Thyroid gland (tissue), 4 donors: ENCODE measurements around the gene GPM6B.

Source experiments
- CTCF ChIP-seq, 6 experiments: fragments of 200-600 bp in 3 of 6; fragments of 450-650 bp in 3 of 6; sonication (generic) in 3 of 6; IDR thresholded peaks; one replicate each; pipeline ENCODE4 v1.5.1; 2016 to 2019; ENCODE audit warnings: antibody characterized with exemption in 6 of 6, mild to moderate bottlenecking in 2 of 6, inconsistent platforms in 1 of 6, moderate library complexity in 1 of 6
- POLR2A ChIP-seq, 2 donors: fragments of 450-650 bp; IDR thresholded peaks; one replicate each; pipeline ENCODE4 v1.6.1; 2017; ENCODE audit warnings: antibody characterized with exemption in 2 of 2, mild to moderate bottlenecking in 2 of 2, moderate library complexity in 1 of 2

- TF ChIP-seq CTCF (IDR thresholded peaks at IDR 0.05) (no peak), POLR2A (IDR thresholded peaks at IDR 0.05) (no peak)
Measured at GRCh38 chrX:13750812-13751211, 66.1 kb downstream of the GPM6B start.
